Esophagus squamous epithelium (tissue), 4 donors: ENCODE measurements around the gene NAV2.

ENCODE experiments used
- CTCF ChIP-seq, 6 experiments: fragments of 450-650 bp in 4 of 6; fragments of 200-600 bp in 2 of 6; sonication (generic) in 2 of 6; IDR thresholded peaks; one replicate each; pipeline ENCODE4 v1.5.1; 2016 to 2019; ENCODE audit warnings: antibody characterized with exemption in 6 of 6, mild to moderate bottlenecking in 4 of 6, moderate library complexity in 4 of 6
- POLR2A ChIP-seq, 4 donors: fragments of 450-650 bp; IDR thresholded peaks; one replicate each; pipeline ENCODE4 v1.6.1; 2017; ENCODE audit warnings: antibody characterized with exemption in 4 of 4, mild to moderate bottlenecking in 4 of 4, moderate library complexity in 3 of 4

GRCh38 chr11:19929655-19930054, 217.0 kb downstream of the NAV2 start:
- no peak for TF ChIP-seq CTCF (IDR thresholded peaks at IDR 0.05)
- TF ChIP-seq POLR2A (IDR thresholded peaks at IDR 0.05) = no peak
